HuH-7 (cell line): ENCODE data around the gene SERAC1.
A peak's percentile ranks its signal among the peaks of the same experiment; 100 is the strongest.

Source experiments
- DNase-seq: peaks from one replicate; pipeline ENCODE4 v3.0.0; 2011; ENCODE audit warnings: low spot score

The SERAC1 gene

DNA sequence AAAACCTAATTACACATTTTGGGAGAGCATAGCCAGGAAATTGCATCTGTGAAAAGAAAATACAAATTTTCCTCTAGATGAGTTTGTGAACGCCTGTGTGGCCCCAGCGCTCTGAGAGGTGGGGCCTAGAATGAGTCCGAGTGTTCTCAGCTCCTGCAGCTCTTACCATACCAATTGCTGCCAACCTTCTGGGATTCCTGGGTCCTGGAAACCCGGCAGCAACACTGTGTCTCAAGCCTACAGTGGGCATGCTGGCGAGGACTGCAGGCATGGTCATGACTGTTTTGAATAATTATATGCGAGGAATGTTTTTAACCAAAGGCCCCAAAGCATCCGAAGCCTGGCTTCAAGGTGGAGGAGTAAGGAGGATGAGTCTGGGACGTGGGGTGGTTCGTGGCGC, 90.4 kb downstream of the SERAC1 start:
- no peak for DNase-seq

DNA sequence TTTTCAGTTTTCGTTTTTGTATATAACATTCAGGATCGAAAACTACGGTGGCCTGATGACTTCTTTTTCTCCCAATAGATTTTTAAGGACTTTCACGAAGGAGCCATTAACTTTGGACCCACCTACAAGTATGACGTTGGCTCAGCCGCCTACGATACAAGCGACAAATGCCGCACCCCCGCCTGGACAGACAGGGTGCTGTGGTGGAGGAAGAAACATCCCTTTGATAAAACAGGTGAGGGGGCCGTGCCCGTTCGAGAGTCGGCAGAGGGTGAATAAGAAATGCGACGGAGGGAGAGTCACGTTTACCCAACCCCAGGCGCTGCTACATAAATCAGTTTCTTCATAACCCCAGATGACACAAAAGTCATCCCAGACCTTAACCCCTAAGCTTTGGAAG, 91.5 kb downstream of the SERAC1 start:
- no peak for DNase-seq

DNA sequence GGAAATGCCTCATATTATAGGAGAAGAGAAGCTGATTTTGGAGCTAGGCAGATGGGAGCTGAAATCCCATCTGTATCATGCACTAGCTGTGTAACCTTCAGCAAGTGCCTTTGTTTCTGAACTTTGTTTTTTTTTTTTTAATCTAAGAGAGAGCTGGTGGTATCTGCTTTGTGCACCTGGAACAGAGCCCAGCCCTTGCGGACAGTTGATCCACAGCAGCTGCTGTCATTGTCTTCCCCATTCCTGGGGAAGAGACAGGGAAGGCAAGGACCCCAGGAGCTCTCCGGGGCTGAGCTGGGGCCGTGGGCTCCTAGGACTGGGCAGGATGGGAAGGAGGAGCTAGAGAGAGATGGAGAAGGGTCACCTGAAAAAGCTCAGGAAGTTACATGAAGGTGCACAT, 94.3 kb downstream of the SERAC1 start:
- DNase-seq: no peak

DNA sequence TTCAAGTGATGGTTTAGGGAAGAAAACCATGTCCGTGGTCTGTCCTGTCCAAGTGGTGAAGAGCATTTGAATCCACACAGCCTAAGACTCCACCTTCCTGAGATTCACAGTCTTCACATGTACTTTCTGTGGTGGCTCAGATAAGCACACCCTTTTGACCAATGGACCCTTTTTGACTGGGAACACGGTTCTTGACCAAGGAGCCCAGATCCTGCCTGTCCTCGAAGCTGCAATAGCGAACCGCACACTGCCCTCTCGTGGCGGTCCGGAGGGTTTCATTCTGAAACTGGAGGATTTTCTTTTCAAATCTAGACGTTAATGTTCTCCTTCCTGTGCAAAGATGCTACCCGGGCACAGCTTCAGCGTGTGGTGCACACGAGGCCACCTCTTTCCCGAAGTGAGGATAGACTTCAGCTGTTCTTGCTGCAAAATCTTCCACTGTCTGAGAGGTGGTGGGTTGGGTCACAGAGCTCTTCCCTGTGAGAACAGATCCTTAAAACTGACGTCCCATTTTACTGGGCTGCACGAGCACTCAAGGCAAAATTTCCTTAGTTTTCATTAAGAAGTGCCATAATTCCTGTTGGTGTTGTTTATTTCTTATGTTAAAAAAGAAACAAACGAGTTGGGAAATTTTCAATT, 95.9 kb downstream of the SERAC1 start:
- peak; percentile 94 for DNase-seq

GRCh38 chr6:158071121-158072082, 96.7 kb downstream of the SERAC1 start:
- no peak for DNase-seq

DNA sequence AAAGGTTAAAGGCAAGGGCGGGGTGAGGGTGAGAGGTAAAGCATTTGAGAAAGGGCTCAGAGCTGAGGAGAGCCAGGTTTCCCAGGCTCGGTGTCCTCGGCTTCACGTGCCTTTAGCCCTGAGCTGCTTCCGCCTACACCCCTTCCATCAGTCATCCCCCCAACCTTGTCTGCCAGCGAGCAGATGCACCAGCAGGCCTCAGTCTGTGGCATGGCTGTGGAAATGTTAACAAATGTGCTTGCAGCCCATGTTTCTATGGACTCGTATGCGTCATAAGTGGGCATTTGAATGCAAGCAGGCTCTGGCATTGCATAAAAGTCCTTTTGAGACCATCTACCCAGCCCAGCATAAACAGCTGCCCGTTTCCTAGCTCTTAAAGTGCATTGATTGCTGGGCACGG, 97.5 kb downstream of the SERAC1 start:
- no peak for DNase-seq

- DNase-seq: no peak
Measured at GRCh38 chr6:158069800-158070195, 98.3 kb downstream of the SERAC1 start.

- no peak for DNase-seq
Measured at GRCh38 chr6:158068893-158069799, 98.9 kb downstream of the SERAC1 start.

DNA sequence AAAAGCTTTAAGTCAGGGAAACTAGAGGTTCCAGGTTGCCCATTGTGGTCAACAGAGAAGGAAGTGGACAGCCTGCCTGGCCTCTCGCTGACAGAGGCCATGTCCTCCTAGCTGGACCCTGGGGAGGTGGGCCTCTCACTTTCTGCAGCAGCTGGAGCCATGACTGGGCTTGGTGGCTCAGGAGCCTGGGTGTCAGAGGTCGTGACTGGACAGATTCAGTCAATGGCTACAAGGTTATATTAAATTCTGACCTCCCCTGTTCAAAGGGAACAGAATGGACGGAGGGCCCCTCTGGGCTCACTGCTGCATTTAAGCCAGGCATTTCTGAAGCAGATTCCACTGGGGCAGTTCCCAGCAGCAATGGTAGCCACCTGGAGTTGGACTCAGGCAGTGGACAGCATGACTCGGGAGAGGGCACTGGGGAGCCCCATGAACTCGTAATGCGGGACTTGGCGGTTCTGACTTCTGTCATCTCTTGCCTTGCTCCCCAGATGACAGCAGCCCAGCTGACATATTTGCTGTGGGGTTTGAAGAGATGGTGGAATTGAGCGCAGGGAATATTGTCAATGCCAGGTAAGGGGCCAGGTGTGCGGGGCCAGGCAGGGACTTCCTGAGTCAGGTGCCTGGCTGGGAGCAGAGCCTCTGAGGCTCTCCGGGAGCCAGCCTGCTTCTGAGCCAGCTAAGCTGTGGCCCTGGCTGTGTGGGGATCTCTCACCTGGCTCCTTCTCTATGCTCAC, 99.7 kb downstream of the SERAC1 start:
- DNase-seq: no peak

DNA sequence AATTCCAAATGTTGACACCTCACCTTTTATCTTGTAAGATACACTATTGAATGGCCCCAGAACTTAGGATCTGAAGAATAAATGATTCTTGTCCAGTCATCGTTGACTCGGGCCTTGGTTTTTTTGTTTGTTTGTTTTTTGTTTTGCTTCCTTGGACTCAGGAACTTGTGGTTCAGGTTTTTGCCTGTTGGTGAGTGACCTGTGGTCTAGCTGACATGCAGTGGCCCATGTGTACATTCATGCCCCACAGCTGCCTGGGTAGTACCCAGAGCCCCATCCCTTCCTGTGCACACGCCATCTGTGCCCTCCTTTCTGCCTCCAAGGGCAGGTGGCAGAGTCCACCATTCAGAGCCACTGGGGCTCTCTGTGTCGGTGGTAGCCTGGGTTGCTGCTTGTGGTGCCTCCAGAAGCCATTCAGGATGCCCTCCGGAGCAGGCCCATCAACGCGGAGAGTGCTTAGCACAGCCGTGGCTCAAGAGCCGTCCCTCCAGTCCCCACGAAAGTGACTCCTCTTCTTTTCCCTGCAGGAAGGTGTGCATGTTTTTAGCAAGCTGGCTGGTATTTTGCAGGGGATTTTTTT, 100.5 kb downstream of the SERAC1 start:
- no peak for DNase-seq

DNA sequence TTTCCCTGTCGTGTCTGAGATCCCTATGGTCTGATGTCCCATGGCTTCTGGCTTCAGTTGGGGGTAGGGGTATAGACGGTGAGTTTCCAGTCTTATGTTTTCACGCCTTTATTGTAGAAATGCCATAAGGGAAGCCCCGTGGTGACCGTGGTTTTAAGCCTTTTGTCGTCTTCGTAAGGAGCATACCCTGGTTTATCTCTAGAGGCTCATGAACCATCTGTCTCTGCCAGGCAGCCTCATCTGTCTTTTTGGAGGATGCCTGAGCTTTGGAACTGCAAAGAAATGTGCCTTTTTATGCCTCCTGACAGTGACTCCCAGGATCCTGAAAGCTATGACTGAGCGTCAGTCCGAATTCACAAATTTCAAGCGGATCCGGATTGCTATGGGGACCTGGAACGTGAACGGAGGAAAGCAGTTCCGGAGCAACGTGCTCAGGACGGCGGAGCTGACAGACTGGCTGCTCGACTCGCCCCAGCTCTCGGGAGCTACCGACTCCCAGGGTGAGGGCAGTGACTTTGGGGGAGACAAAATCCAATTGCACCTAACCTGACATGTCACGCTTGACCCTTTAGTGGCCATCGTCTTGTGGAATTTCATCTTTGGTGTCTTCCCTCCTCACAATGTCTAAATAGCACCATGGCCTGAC, 101.8 kb downstream of the SERAC1 start:
- DNase-seq: no peak

GRCh38 chr6:158064725-158065251, 103.3 kb downstream of the SERAC1 start:
- no peak for DNase-seq

DNA sequence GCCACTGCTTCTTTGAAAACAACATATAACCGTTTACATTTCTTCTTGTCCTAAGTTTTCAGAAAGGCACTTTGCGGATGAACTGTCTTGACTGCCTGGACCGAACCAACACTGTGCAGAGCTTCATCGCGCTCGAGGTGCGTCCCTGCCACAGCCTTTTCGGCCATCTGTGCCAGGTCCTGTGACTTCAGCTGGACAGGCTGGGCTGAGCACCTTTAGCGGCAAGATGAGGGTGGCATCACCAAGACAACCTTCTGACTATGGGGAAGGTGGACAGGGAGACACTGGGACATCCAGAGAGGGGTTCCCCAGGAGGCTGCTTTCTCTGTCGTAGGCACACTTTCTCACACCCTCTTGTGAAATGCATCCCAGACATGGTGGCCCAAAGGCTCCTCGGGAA, 104.3 kb downstream of the SERAC1 start:
- DNase-seq: no peak

- DNase-seq: no peak
Measured at GRCh38 chr6:158061709-158062461, 106.2 kb downstream of the SERAC1 start.

- DNase-seq: no peak
Measured at GRCh38 chr6:158061361-158061708, 106.7 kb downstream of the SERAC1 start.

- no peak for DNase-seq
Measured at GRCh38 chr6:158060455-158061360, 107.4 kb downstream of the SERAC1 start.
